Gastroesophageal sphincter (tissue), 3 donors: ENCODE data around the gene GOLGA8N.

ENCODE experiments used
- EP300 ChIP-seq: sonication (generic); formaldehyde crosslinking; IDR thresholded peaks from one replicate; pipeline ENCODE4 v1.6.1; 2017; ENCODE audit warnings: antibody characterized with exemption, mild to moderate bottlenecking
- TF ChIP-seq, protein P1 (sequence below), 4 experiments: fragments of 200-600 bp in 2 of 4; fragments of 450-650 bp in 2 of 4; sonication (generic) in 1 of 4; IDR thresholded peaks; one replicate each; pipeline ENCODE4 v1.5.1; 2017 to 2019; ENCODE audit warnings: antibody characterized with exemption in 4 of 4, mild to moderate bottlenecking in 2 of 4, moderate library complexity in 2 of 4

DNA sequence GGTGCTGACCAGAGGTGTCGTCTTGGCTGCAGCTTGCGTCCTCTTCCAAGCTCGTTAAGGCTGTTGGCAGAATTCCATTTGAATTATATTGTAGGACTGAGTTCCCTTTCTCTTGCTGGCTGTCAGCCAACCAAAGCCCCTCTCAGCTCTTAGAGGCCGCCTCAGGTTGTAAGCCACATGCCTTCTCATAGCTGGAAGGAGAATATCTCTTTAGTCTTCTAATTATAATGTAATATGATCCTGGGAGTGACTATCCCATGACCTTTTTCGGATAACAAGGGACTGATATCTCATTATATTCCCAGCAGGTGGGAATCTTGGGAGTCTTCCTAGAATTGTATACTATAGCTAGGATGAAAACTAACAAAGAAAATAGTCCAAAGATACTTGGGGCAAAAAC, 53.0 kb downstream of the GOLGA8N start:
- no peak for TF ChIP-seq EP300
- TF ChIP-seq, protein P1, sequence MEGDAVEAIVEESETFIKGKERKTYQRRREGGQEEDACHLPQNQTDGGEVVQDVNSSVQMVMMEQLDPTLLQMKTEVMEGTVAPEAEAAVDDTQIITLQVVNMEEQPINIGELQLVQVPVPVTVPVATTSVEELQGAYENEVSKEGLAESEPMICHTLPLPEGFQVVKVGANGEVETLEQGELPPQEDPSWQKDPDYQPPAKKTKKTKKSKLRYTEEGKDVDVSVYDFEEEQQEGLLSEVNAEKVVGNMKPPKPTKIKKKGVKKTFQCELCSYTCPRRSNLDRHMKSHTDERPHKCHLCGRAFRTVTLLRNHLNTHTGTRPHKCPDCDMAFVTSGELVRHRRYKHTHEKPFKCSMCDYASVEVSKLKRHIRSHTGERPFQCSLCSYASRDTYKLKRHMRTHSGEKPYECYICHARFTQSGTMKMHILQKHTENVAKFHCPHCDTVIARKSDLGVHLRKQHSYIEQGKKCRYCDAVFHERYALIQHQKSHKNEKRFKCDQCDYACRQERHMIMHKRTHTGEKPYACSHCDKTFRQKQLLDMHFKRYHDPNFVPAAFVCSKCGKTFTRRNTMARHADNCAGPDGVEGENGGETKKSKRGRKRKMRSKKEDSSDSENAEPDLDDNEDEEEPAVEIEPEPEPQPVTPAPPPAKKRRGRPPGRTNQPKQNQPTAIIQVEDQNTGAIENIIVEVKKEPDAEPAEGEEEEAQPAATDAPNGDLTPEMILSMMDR (IDR thresholded peaks at IDR 0.05) = no peak
